B cell (primary cell): ENCODE measurements around the gene HAO2. TPM values are rescaled to one million over a fixed set of nuclear protein-coding genes. Genes with fewer than 3 reads are reported as not detected.

Experiments
- ATAC-seq: fragments of 200-7000 bp; cut with Tn5 transposase; one replicate; pipeline ENCODE4 v1.10.0; 2021; ENCODE audit warnings: low read depth, mild to moderate bottlenecking, moderate number of reproducible peaks, moderate library complexity
- CTCF ChIA-PET: fragments of 350-600 bp; sonication (Branson Sonifier 250); formaldehyde crosslinking; loops from one replicate; lab custom pipeline; 2021; ENCODE audit warnings: antibody characterized with exemption, inconsistent platforms; lab: Charles Lee
- POLR2A ChIA-PET: fragments of 350-600 bp; sonication (Branson Sonifier 250); formaldehyde crosslinking; loops from one replicate; lab custom pipeline; 2021; ENCODE audit warnings: antibody characterized with exemption; lab: Charles Lee
- DNase-seq: peaks from one replicate; pipeline ENCODE4 v3.0.0; 2013
- H2AFZ ChIP-seq: 2 replicates; pipeline ENCODE4 v1.6.1; 2012; ENCODE audit warnings: mild to moderate bottlenecking, low read depth, low read length; ENCODE audit not compliant: insufficient read depth, poor library complexity, severe bottlenecking
- H3K27ac ChIP-seq, 2 donors: 1 replicate in 1 of 2; 2 replicates in 1 of 2; pipeline ENCODE4 v1.5.1; 2012 to 2013; ENCODE audit warnings: low read length in 2 of 2, mild to moderate bottlenecking in 2 of 2, moderate library complexity in 1 of 2
- H3K27me3 ChIP-seq, 4 experiments: fragments of 200-600 bp in 1 of 4; sonication (generic) in 1 of 4; replicated peaks in 1 of 4; 1 replicate in 2 of 4; 2 replicates in 2 of 4; pipeline versions ENCODE4 v1.6.1 to v1.7.0; 2013 to 2016; ENCODE audit warnings: low read length in 3 of 4, mild to moderate bottlenecking in 2 of 4, mixed read lengths in 1 of 4, moderate library complexity in 1 of 4; ENCODE audit not compliant: insufficient read depth in 4 of 4, control insufficient read depth in 3 of 4; ENCODE audit errors: control extremely low read depth in 1 of 4
- H3K36me3 ChIP-seq, 2 experiments: replicated peaks in 1 of 2; 1 replicate in 1 of 2; 2 replicates in 1 of 2; pipeline versions ENCODE4 v1.6.1 to v1.7.1; 2013; ENCODE audit warnings: low read length in 1 of 2; ENCODE audit not compliant: insufficient read depth in 2 of 2, control insufficient read depth in 1 of 2; ENCODE audit errors: control extremely low read depth in 1 of 2, extremely low read depth in 1 of 2
- H3K4me1 ChIP-seq, 2 donors: fragments of 200-600 bp in 1 of 2; sonication (generic) in 1 of 2; 1 replicate in 1 of 2; 2 replicates in 1 of 2; pipeline versions ENCODE4 v1.5.1 to v1.6.1; 2013 to 2017; ENCODE audit warnings: low read length in 2 of 2; ENCODE audit not compliant: control insufficient read depth in 2 of 2, insufficient read depth in 2 of 2
- H3K4me2 ChIP-seq: replicated peaks from 2 replicates; pipeline ENCODE3; 2012; ENCODE audit warnings: mild to moderate bottlenecking, low read depth, low read length; ENCODE audit not compliant: poor library complexity, severe bottlenecking
- H3K4me3 ChIP-seq, 5 experiments: fragments of 200-600 bp in 1 of 5; sonication (generic) in 1 of 5; 1 replicate in 3 of 5; 2 replicates in 2 of 5; pipeline versions ENCODE4 v1.5.1 to v1.7.0; 2011 to 2016; ENCODE audit warnings: low read length in 4 of 5, mild to moderate bottlenecking in 4 of 5, low read depth in 2 of 5, control low read depth in 1 of 5, moderate library complexity in 1 of 5; ENCODE audit not compliant: insufficient read depth in 1 of 5; ENCODE audit errors: control extremely low read depth in 1 of 5, extremely low read depth in 1 of 5
- H3K79me2 ChIP-seq: fragments of 200-600 bp; sonication (generic); one replicate; pipeline ENCODE4 v1.6.0; 2016; ENCODE audit warnings: low read length; ENCODE audit not compliant: control insufficient read depth, insufficient read depth
- H3K9ac ChIP-seq: fragments of 200-600 bp; sonication (generic); 2 replicates; pipeline ENCODE4 v1.6.1; 2017; ENCODE audit warnings: mild to moderate bottlenecking, low read length, moderate library complexity
- H3K9me3 ChIP-seq, 3 donors: one replicate each; pipeline versions ENCODE4 v1.6.1 to v1.7.1; 2013; ENCODE audit warnings: low read length in 2 of 3; ENCODE audit not compliant: control insufficient read depth in 2 of 3, insufficient read depth in 1 of 3; ENCODE audit errors: control extremely low read depth in 1 of 3
- H4K20me1 ChIP-seq: 2 replicates; pipeline ENCODE4 v1.6.0; 2012; ENCODE audit warnings: mild to moderate bottlenecking, low read length; ENCODE audit not compliant: insufficient read depth, control insufficient read depth, poor library complexity, severe bottlenecking
- H3K27ac Mint-ChIP-seq: one replicate; pipeline ENCODE4 v1.8.0; 2021; ENCODE audit warnings: mixed read lengths
- H3K27me3 Mint-ChIP-seq: one replicate; pipeline ENCODE4 v1.8.0; 2021; ENCODE audit warnings: mixed read lengths
- H3K4me1 Mint-ChIP-seq: one replicate; pipeline ENCODE4 v1.8.0; 2021; ENCODE audit warnings: mixed read lengths
- H3K4me3 Mint-ChIP-seq: one replicate; pipeline ENCODE4 v1.8.0; 2021; ENCODE audit warnings: mixed read lengths
- H3K9me3 Mint-ChIP-seq: one replicate; pipeline ENCODE4 v1.8.0; 2022; ENCODE audit warnings: mixed read lengths; ENCODE audit not compliant: insufficient read depth
- CTCF ChIP-seq: fragments of 200-600 bp; IDR thresholded peaks from one replicate; pipeline ENCODE4 v1.8.0; 2022; ENCODE audit warnings: antibody characterized with exemption, mild to moderate bottlenecking
- EZH2 ChIP-seq: IDR thresholded peaks from 2 replicates; pipeline ENCODE4 v1.6.1; 2012; ENCODE audit warnings: borderline replicate concordance, low read depth, mild to moderate bottlenecking, moderate library complexity, low read length; ENCODE audit not compliant: insufficient read depth, poor library complexity, severe bottlenecking
- WGBS: methylation state at CpG from one replicate; pipeline ENCODE4 v1.1.5; 2013; ENCODE audit warnings: missing lambda C conversion rate; ENCODE audit not compliant: insufficient coverage; 5-methylcytosine and 5-hydroxymethylcytosine counted together
- intact Hi-C: fragments of 100-400 bp; cut with micrococcal nuclease; formaldehyde crosslinking; loops from one replicate; pipeline ENCODE4 v1.10.0; 2022
- polyA plus RNA-seq: library from polyadenylated mRNA; depleted of rRNA; stranded (reverse); fragments of >200 nt; gene quantifications from 2 replicates; pipeline ENCODE4 v1.2.3, GENCODE V29; 2012
- total RNA-seq, 2 donors: library from RNA; stranded (reverse); fragments of 120-200 nt in 1 of 2; gene quantifications; 1 replicate in 1 of 2; 2 replicates in 1 of 2; pipeline versions ENCODE4 v1.2.3 to v1.2.4, GENCODE V29; 2013 to 2022

The HAO2 gene
- total and polyA plus RNA-seq, 2 donors (not counting 1 experiment from before 2014, with no cell fraction given), result not detected

DNA sequence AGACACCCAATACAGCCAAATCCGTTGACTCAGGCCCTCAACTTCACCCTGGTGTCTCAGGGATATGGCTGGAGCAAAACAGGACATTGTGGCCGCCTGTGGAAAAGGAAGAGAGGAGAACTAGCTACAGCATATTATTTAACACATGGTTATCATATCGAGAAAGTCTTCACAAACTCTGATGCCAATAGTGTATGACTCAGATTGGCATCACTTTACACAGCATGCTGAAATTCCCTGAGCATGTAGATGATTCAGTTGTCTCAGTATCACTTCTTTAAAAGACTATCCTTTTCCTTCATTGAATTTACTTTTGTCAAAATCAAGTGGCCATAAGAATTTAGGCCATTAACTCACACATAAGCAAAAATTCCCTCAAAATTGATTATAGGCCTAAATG is 66.5 kb downstream of the HAO2 start:
- CTCF ChIA-PET, result no interaction called here
- no peak overlapping the region for H3K4me3 Mint-ChIP-seq

DNA sequence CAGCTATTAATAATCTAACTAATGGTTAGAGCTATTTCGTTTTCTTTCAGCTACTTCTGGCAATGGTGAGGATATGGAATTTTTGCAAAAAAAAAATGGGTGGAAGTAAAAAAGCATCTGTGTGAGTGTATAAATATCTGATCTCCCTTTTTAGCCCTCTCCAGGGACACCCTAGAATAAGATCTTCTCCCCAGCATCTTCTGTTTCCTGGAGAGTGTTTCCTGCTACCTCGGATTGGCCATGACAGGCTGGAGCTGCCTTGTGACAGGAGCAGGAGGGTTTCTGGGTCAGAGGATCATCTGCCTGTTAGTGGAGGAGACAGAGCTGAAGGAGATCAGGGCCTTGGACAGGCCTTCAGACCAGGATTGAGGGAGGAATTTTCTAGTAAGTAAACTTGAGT is 70.2 kb downstream of the HAO2 start:
- no peak for DNase-seq
- Histone ChIP-seq H3K79me2 (no peaks in the 10 kb centered on the region), H3K9me3 (no peaks in the 10 kb centered on the region), H3K4me1 (no peaks in the 10 kb centered on the region), H3K27ac (no peak overlapping the region), H3K4me3 (no peak overlapping the region), H3K4me2 (no peak overlapping the region), H2AFZ (no peak overlapping the region), H3K27me3 (no peaks in the 10 kb centered on the region), H4K20me1 (no peaks in the 10 kb centered on the region), H3K36me3 (no peaks in the 10 kb centered on the region), H3K9ac (no peak overlapping the region)
- CTCF ChIA-PET, result no interaction called here
- POLR2A ChIA-PET, result interaction anchor here (0.7 kb wide), 1 partner anchor 110 kb away, joined by 3 read pairs; no protein-coding TSS in a partner anchor
- H3K9me3 Mint-ChIP-seq, result no peaks in the 10 kb centered on the region
- H3K27me3 Mint-ChIP-seq, result peaks cover 21% of the 10 kb centered on the region
- intact Hi-C loops, result no loop called here
- 60% methylated on average over 1 of the region's 2 CpGs for WGBS
- H3K4me1 Mint-ChIP-seq, result no peaks in the 10 kb centered on the region
- no peak for ATAC-seq
- no peak overlapping the region for H3K27ac Mint-ChIP-seq
- TF ChIP-seq CTCF, result no peak
- TF ChIP-seq EZH2, result no peak
- H3K4me3 Mint-ChIP-seq, result no peak overlapping the region

More for the DNA sequence above, 66.5 kb downstream of the HAO2 start:
- no peak for DNase-seq
- Histone ChIP-seq H3K27ac (no peak overlapping the region), H3K36me3 (no peaks in the 10 kb centered on the region), H3K27me3 (peaks cover 0 to 3% (median 0%) of the 10 kb centered on the region in 4 experiments), H3K4me3 (no peak overlapping the region), H3K9ac (no peak overlapping the region), H4K20me1 (no peaks in the 10 kb centered on the region), H2AFZ (no peak overlapping the region), H3K79me2 (no peaks in the 10 kb centered on the region), H3K4me2 (no peak overlapping the region), H3K9me3 (no peaks in the 10 kb centered on the region), H3K4me1 (no peaks in the 10 kb centered on the region)
- H3K27ac Mint-ChIP-seq, result no peak overlapping the region
- H3K4me1 Mint-ChIP-seq, result no peaks in the 10 kb centered on the region
- POLR2A ChIA-PET, result no interaction called here
- no CpG with 5 or more reads among the region's 3 CpGs for WGBS
- no peaks in the 10 kb centered on the region for H3K9me3 Mint-ChIP-seq
- no peak for ATAC-seq
- intact Hi-C loops, result no loop called here
- TF ChIP-seq CTCF, result no peak
- no peak for TF ChIP-seq EZH2
- H3K27me3 Mint-ChIP-seq, result peaks cover 23% of the 10 kb centered on the region
